DOHH2 (cell line): Measurements from ENCODE around the gene TFF2.

ENCODE experiments used
- H3F3A ChIP-seq: fragments of 200-600 bp; sonication (generic), shearing (Covaris generic); 2 replicates; pipeline ENCODE4 v1.6.0; 2016; ENCODE audit warnings: antibody characterized with exemption, mild to moderate bottlenecking; ENCODE audit not compliant: control insufficient read depth, insufficient read depth
- H3K27ac ChIP-seq: fragments of 200-600 bp; sonication (generic); 2 replicates; pipeline ENCODE4 v1.5.1; 2014; ENCODE audit warnings: low read depth, mild to moderate bottlenecking, low read length, moderate library complexity
- H3K27me3 ChIP-seq: fragments of 200-600 bp; sonication (generic); 2 replicates; pipeline ENCODE4 v1.6.1; 2014; ENCODE audit warnings: mild to moderate bottlenecking, low read length, mixed read lengths; ENCODE audit not compliant: control insufficient read depth
- H3K36me3 ChIP-seq: fragments of 200-600 bp; sonication (generic); 2 replicates; pipeline ENCODE4 v1.6.1; 2014; ENCODE audit warnings: mild to moderate bottlenecking, low read length, moderate library complexity, mixed read lengths; ENCODE audit not compliant: control insufficient read depth
- H3K4me1 ChIP-seq: fragments of 200-600 bp; sonication (generic); 2 replicates; pipeline ENCODE4 v1.6.1; 2014; ENCODE audit warnings: mild to moderate bottlenecking, low read length, mixed read lengths; ENCODE audit not compliant: control insufficient read depth
- H3K4me2 ChIP-seq: fragments of 200-600 bp; sonication (generic); 2 replicates; pipeline ENCODE4 v1.6.0; 2014; ENCODE audit warnings: mild to moderate bottlenecking, low read length, moderate library complexity
- H3K4me3 ChIP-seq: fragments of 200-600 bp; sonication (generic); 2 replicates; pipeline ENCODE4 v1.5.1; 2014; ENCODE audit warnings: mild to moderate bottlenecking, low read length, mixed read lengths
- H3K79me2 ChIP-seq: fragments of 200-600 bp; sonication (generic); 2 replicates; pipeline ENCODE4 v1.6.1; 2014; ENCODE audit warnings: mild to moderate bottlenecking, low read length, mixed read lengths; ENCODE audit not compliant: control insufficient read depth
- H3K9me2 ChIP-seq: fragments of 200-600 bp; sonication (generic); replicated peaks from 2 replicates; pipeline ENCODE4 v1.6.1; 2014; ENCODE audit warnings: mild to moderate bottlenecking, low read length, mixed read lengths; ENCODE audit not compliant: control insufficient read depth
- H3K9me3 ChIP-seq: fragments of 200-600 bp; sonication (generic); 2 replicates; pipeline ENCODE4 v1.6.1; 2014; ENCODE audit warnings: antibody characterized with exemption, low read length, mixed read lengths; ENCODE audit not compliant: control insufficient read depth, insufficient read depth
- H4K20me1 ChIP-seq: fragments of 200-600 bp; sonication (generic); 2 replicates; pipeline ENCODE4 v1.6.0; 2014; ENCODE audit warnings: low read depth, mild to moderate bottlenecking, antibody characterized with exemption, low read length, moderate library complexity; ENCODE audit not compliant: control insufficient read depth, insufficient read depth
- CTCF ChIP-seq: fragments of 200-600 bp; sonication (generic); IDR thresholded peaks from one replicate; pipeline ENCODE4 v1.5.1; 2014; ENCODE audit warnings: antibody characterized with exemption, mild to moderate bottlenecking, low read depth, low read length; ENCODE audit not compliant: poor library complexity, severe bottlenecking
- EZH2phosphoT487 ChIP-seq: fragments of 200-600 bp; sonication (generic); IDR thresholded peaks from 2 replicates; pipeline ENCODE4 v1.6.1; 2017; ENCODE audit warnings: borderline replicate concordance, mild to moderate bottlenecking, antibody characterized with exemption, low read length, moderate library complexity, mixed read lengths

TFF2 gene

GRCh38 chr21:42330380-42331371 is 20.1 kb downstream of the TFF2 start:
- Histone ChIP-seq H3K4me2 (no peak overlapping the region), H3K4me1 (peaks cover under 1% of the 10 kb centered on the region; the same call in 1 of the 2 replicates), H3F3A (no peaks in the 10 kb centered on the region), H3K9me3 (no peaks in the 10 kb centered on the region), H3K9me2 (no peaks in the 10 kb centered on the region), H3K79me2 (no peaks in the 10 kb centered on the region), H3K27me3 (peaks cover 23% of the 10 kb centered on the region), H4K20me1 (no peaks in the 10 kb centered on the region), H3K4me3 (no peak overlapping the region), H3K27ac (no peak overlapping the region), H3K36me3 (no peaks in the 10 kb centered on the region)
- TF ChIP-seq CTCF (no peak), EZH2phosphoT487 (no peak)

DNA sequence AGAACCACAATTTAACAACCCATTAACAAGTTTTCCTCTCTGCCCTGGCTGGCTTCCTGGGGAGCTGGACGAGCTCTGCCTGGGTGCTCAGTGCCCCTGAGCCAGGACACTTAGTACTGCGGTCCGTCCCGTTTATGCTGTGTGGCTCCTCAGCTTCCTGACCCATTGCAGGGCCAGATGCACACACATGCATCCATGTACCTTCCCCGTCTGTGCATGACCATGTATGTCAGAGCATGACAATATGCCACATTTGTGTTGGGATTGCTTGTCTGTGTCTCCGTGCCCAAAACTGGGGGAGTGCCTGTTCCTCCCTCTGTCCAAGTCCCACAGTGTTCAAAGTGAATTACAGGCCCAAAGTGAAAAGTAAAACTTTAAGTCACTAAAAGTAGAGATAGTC is 25.9 kb downstream of the TFF2 start:
- no peak overlapping the region for H3K27ac ChIP-seq
- H3K79me2 ChIP-seq = no peaks in the 10 kb centered on the region
- H3K9me3 ChIP-seq = no peaks in the 10 kb centered on the region
- no peaks in the 10 kb centered on the region for H3F3A ChIP-seq
- no peaks in the 10 kb centered on the region for H3K36me3 ChIP-seq
- H3K9me2 ChIP-seq = no peaks in the 10 kb centered on the region
- H3K4me1 ChIP-seq = peaks cover 2% of the 10 kb centered on the region
- TF ChIP-seq EZH2phosphoT487 (no peak), CTCF (no peak)
- no peak overlapping the region for H3K4me3 ChIP-seq
- H3K4me2 ChIP-seq = no peak overlapping the region
- H4K20me1 ChIP-seq = no peaks in the 10 kb centered on the region
- H3K27me3 ChIP-seq = peaks cover 33% of the 10 kb centered on the region

DNA sequence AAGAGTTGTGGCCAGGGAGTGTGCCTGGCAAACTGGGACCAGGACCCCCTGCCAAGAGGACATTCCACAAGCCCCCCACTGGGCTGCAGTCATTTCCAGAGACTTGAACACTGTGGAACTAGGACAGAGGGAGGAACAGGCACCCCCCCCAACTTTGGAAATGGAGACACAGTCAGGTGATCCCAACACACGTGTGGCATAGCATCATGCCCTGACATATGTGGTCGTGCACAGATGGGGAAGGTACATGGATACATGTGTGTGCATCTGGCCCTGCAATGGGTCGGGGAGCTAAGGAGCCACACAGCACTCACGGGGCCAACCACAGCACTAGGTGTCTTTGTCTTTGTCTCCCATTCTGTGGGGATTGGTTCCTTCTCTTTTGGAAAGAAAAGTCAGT is 28.9 kb downstream of the TFF2 start:
- H3K4me3 ChIP-seq = no peak overlapping the region
- H4K20me1 ChIP-seq = no peaks in the 10 kb centered on the region
- no peak overlapping the region for H3K4me2 ChIP-seq
- peaks cover 22% of the 10 kb centered on the region for H3K27me3 ChIP-seq
- peaks cover 14% of the 10 kb centered on the region for H3K4me1 ChIP-seq
- H3K9me2 ChIP-seq = no peaks in the 10 kb centered on the region
- no peaks in the 10 kb centered on the region for H3K36me3 ChIP-seq
- H3F3A ChIP-seq = no peaks in the 10 kb centered on the region
- H3K27ac ChIP-seq = no peak overlapping the region
- H3K79me2 ChIP-seq = no peaks in the 10 kb centered on the region
- no peak for TF ChIP-seq CTCF
- no peak for TF ChIP-seq EZH2phosphoT487
- H3K9me3 ChIP-seq = no peaks in the 10 kb centered on the region
